ENCODE results near the gene HIVEP3. TPM values are rescaled to one million over a fixed set of nuclear protein-coding genes. Genes with fewer than 3 reads are reported as not detected.

The HIVEP3 gene
- total RNA-seq, 1 experiment from 2014 or later = 0.17 TPM

GRCh38 chr1:41794031-41794430 is 124.7 kb downstream of the HIVEP3 start:
- no peak for DNase-seq (ENCODE audit: extremely low read depth, low read depth)

- no peak for DNase-seq (ENCODE audit: extremely low read depth, low read depth)
These were observed 126.3 kb downstream of the HIVEP3 start for GRCh38 chr1:41792485-41792770.

- DNase-seq (ENCODE audit: extremely low read depth, low read depth) = no peak
These were observed 126.8 kb downstream of the HIVEP3 start for GRCh38 chr1:41791667-41792484.

- no peak for DNase-seq (ENCODE audit: extremely low read depth, low read depth)
These were observed 128.4 kb downstream of the HIVEP3 start for GRCh38 chr1:41790351-41790750.

- no peak for DNase-seq (ENCODE audit: extremely low read depth, low read depth)
These were observed 128.9 kb downstream of the HIVEP3 start for GRCh38 chr1:41789661-41790330.

- no peak for DNase-seq (ENCODE audit: extremely low read depth, low read depth)
These were observed 130.3 kb downstream of the HIVEP3 start for GRCh38 chr1:41788427-41788826.

GRCh38 chr1:41784531-41785274 is 134.0 kb downstream of the HIVEP3 start:
- no peak for DNase-seq (ENCODE audit: extremely low read depth, low read depth)

GRCh38 chr1:41783189-41783639 is 135.5 kb downstream of the HIVEP3 start:
- DNase-seq (ENCODE audit: extremely low read depth, low read depth) = no peak

GRCh38 chr1:41780916-41781315 is 137.8 kb downstream of the HIVEP3 start:
- DNase-seq (ENCODE audit: extremely low read depth, low read depth) = no peak

- no peak for DNase-seq (ENCODE audit: extremely low read depth, low read depth)
These were observed 138.4 kb downstream of the HIVEP3 start for GRCh38 chr1:41780322-41780721.

- DNase-seq (ENCODE audit: extremely low read depth, low read depth) = no peak
These were observed 139.4 kb downstream of the HIVEP3 start for GRCh38 chr1:41779360-41779759.

GRCh38 chr1:41777695-41778094 is 141.0 kb downstream of the HIVEP3 start:
- DNase-seq (ENCODE audit: extremely low read depth, low read depth) = no peak

- no peak for DNase-seq (ENCODE audit: extremely low read depth, low read depth)
These were observed 141.8 kb downstream of the HIVEP3 start for GRCh38 chr1:41776891-41777441.

GRCh38 chr1:41775956-41776585 is 142.7 kb downstream of the HIVEP3 start:
- no peak for DNase-seq (ENCODE audit: extremely low read depth, low read depth)

- no peak for DNase-seq (ENCODE audit: extremely low read depth, low read depth)
These were observed 144.2 kb downstream of the HIVEP3 start for GRCh38 chr1:41774471-41774990.

GRCh38 chr1:41773842-41774241 is 144.9 kb downstream of the HIVEP3 start:
- no peak for DNase-seq (ENCODE audit: extremely low read depth, low read depth)

- DNase-seq (ENCODE audit: extremely low read depth, low read depth) = no peak
These were observed 145.6 kb downstream of the HIVEP3 start for GRCh38 chr1:41773144-41773591.

GRCh38 chr1:41769068-41769467 is 149.7 kb downstream of the HIVEP3 start:
- DNase-seq (ENCODE audit: extremely low read depth, low read depth) = no peak

- DNase-seq (ENCODE audit: extremely low read depth, low read depth) = no peak
These were observed 150.1 kb downstream of the HIVEP3 start for GRCh38 chr1:41768583-41768982.

Data from NCI-H460 (cell line).